WI38 (cell line): Measurements from ENCODE around the gene HHIPL2.
"Not testable (repeated sequence)": the region's sequence is repeated elsewhere in the genome, so short reads cannot be mapped to it uniquely, and the experiment has no call there.

Experiments
- H3K4me3 ChIP-seq: 2 replicates; pipeline ENCODE4 v1.5.1; 2011; ENCODE audit warnings: low read depth, mild to moderate bottlenecking, control low read depth, low read length
- CTCF ChIP-seq: IDR thresholded peaks from 2 replicates; pipeline ENCODE4 v1.5.1; 2012; ENCODE audit warnings: low read depth, mild to moderate bottlenecking, control low read depth, low read length

HHIPL2 gene

GRCh38 chr1:222523852-222524251 lies 24.1 kb downstream of the HHIPL2 start:
- no peak overlapping the region for H3K4me3 ChIP-seq
- no peak for TF ChIP-seq CTCF

GRCh38 chr1:222522105-222522915 lies 25.6 kb downstream of the HHIPL2 start:
- no peak for TF ChIP-seq CTCF
- no peak overlapping the region for H3K4me3 ChIP-seq

GRCh38 chr1:222521299-222522104 lies 26.4 kb downstream of the HHIPL2 start:
- no peak overlapping the region for H3K4me3 ChIP-seq
- TF ChIP-seq CTCF: no peak

- H3K4me3 ChIP-seq: not testable (repeated sequence)
Observed at GRCh38 chr1:222489496-222489895, 58.4 kb downstream of the HHIPL2 start.

GRCh38 chr1:222487774-222488173 lies 60.1 kb downstream of the HHIPL2 start:
- H3K4me3 ChIP-seq: not testable (repeated sequence)

- H3K4me3 ChIP-seq: not testable (repeated sequence)
Observed at GRCh38 chr1:222484005-222484404, 63.9 kb downstream of the HHIPL2 start.

GRCh38 chr1:222479567-222479966 lies 68.3 kb downstream of the HHIPL2 start:
- not testable (repeated sequence) for H3K4me3 ChIP-seq

- not testable (repeated sequence) for H3K4me3 ChIP-seq
Observed at GRCh38 chr1:222476436-222476835, 71.5 kb downstream of the HHIPL2 start.

GRCh38 chr1:222473717-222474116 lies 74.2 kb downstream of the HHIPL2 start:
- not testable (repeated sequence) for H3K4me3 ChIP-seq

- H3K4me3 ChIP-seq: not testable (repeated sequence)
Observed at GRCh38 chr1:222472776-222473540, 74.9 kb downstream of the HHIPL2 start.
